HG03439 (cell line): ENCODE results near the gene KIF9.
"Not testable (repeated sequence)": the region's sequence is repeated elsewhere in the genome, so short reads cannot be mapped to it uniquely, and the experiment has no call there.

Source experiments
- ATAC-seq: cut with Tn5 transposase; IDR thresholded peaks from one replicate; pipeline ENCODE4 v1.9.1; 2021; ENCODE audit warnings: mild to moderate bottlenecking, moderate library complexity; ENCODE audit not compliant: unreplicated experiment

KIF9 gene

DNA sequence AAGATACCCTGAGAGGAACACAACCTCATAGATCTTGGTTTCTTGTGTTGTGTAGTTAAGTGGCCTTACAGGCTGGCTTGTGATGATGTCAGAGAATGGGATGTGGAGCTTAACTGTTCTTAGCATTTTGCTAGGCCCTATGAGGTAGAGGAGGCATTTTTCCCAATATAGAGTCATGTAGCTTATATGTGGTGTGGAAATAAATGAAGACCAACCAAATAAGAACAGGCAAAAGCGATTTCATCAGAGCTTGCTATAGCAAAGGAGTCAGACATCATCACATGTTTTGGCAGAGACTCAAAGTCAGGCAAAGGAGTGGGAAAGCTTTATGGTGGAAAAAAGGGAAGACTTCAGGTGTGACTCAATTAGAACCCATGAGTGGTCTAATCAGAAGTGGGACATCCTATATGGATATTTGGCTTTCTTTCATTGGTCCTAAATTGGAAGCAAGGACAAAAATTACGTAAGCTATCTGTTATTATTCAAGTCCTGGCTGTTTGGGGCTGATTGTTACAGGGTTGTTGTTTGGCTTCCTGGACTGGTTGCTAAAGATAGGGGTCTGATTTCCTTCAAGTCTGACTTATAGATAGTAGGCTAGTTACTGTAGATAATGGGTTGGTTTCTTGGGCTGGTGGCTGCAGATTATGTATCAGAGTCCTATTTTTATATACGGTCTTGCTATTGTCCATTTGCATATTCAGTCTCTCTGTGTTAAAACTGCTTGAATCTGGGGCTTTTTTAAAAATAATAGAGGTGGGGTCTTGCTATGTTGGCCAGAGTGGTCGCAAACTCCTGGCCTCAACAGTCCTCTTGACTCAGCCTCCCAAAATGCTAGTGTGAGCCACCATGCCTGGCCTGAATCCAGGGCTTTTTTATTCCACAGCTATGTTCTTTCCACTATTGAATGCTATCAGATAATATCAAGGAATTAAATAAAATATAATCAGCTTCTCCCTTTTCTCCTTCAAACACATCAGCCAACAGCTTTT, 88.4 kb downstream of the KIF9 start:
- no peak for ATAC-seq

DNA sequence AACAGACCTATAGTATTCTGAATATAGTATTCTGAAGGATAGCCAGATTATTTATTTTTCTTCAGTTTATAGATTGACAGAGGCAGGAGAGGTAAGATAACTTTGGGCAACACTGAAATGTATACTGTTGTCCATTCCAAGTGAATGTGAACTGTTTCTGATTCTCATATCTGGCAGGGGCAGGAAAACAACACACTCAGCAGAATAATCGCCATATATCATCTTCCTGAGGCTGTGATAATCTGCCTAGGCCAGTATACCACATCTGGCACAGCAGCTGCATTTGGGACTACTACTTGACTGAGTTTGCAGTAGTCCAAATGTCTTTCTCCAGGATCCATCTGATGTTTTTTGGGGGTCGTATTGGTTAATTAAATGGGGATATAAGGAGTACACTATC, 96.3 kb downstream of the KIF9 start:
- no peak for ATAC-seq

DNA sequence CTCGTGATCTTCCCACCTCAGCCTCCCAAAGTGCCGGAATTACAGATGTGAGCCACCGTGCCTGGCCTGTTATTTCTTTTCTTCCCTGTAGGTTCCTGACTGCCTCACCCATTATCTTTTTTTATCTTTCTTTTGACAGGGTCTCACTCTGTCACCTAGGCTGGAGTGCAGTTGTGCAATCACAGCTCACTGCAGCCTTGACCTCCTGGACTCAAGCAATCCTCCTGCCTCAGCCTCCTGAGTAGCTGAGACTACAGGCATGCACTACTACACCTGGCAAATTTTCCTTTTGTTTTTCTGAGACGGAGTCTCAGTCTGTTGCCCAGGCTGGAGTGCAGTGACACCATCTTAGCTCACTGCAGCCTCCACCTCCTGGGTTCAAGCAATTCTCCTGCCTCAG, 100.9 kb downstream of the KIF9 start:
- ATAC-seq = not testable (repeated sequence)

DNA sequence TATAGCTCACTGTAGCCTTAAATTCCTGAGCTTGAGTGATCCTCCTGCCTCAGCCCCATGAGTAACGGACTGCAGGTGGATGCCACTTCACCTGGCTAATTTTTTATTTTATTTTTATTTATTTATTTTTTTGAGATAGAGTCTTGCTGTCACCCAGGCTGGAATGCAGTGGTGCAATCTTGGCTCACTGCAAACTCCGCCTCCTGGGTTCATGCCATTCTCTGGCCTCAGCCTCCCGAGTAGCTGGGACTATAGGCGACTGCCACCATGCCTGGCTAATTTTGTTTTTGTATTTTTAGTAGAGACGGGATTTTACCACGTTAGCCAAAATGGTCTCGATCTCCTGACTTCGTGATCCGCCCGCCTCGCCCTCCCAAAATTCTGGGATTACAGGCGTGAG, 102.6 kb downstream of the KIF9 start:
- ATAC-seq = not testable (repeated sequence)
